CD4-positive, alpha-beta T cell treated with Interleukin-17A for 4 hours (primary cell): ENCODE results near the gene JPT2.
"Not testable (repeated sequence)": the region's sequence is repeated elsewhere in the genome, so short reads cannot be mapped to it uniquely, and the experiment has no call there.

Source experiments
- DNase-seq: peaks from one replicate; pipeline ENCODE4 v3.0.0-alpha.2; 2020; ENCODE audit warnings: mixed read lengths

JPT2 gene

GRCh38 chr16:1710811-1711507, 32.9 kb downstream of the JPT2 start:
- DNase-seq, result no peak

DNA sequence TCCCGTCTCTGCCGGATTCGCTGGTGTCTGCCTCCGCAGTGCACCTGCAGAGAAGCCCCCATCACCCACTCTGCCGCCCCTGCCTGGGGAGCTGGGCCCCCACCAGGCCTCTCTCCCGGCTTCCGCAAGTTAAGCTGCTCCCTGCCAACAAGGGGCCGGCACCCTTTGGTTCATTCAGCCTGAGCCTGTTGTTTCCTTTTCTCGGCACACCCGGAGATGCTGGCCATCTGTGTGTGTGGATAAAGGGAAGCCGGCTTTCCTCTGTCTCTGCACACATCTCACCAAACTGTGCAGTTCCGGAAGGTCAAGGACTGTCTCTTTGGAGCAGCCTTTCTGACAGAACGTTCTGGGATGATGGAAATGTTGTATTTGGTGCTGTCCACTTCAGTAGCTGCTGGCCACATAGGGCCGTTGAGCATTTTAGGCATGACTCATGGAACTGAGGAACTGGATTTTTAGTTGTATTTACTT, 34.7 kb downstream of the JPT2 start:
- DNase-seq, result no peak

- no peak for DNase-seq
These were observed 35.3 kb downstream of the JPT2 start for GRCh38 chr16:1713331-1713730.

DNA sequence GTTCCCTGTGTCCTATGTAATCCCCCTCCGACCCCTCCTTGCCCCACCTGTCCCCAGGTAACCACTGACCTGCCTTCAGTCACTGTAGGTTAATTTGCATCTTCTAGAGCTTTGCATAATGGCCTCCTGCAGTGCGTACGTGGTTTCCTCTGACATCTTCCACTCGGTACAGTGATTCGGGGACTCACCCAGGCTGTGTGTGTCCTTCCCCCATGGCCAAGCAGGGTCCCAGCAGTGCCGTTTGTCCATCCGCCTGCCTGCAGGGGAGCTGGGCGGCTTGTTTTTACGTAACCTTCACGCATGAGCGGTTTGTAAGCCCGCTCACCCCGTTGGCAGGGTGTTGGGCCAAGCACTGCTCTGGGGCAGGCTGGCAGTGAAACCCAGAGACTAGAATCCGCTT, 35.9 kb downstream of the JPT2 start:
- no peak for DNase-seq

DNA sequence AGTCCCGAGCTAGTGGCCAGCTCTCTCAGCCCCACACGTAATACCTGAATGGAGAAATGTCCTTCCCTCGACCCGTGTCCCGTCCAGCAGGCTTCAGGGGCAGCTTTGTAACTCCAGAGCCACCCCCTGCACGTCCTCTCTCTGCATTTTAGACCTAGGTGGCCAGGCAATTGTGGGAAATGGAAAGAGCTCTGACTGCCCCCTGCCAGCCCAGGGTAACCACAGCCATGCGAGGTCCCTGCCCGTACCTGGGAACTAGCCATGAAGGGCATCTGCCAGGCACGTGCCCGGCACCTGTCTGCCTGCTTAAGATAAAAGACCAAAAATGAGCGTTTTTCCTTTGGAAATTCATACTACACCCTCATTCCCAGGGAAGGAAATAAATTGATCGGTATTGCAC, 37.1 kb downstream of the JPT2 start:
- DNase-seq, result no peak

DNA sequence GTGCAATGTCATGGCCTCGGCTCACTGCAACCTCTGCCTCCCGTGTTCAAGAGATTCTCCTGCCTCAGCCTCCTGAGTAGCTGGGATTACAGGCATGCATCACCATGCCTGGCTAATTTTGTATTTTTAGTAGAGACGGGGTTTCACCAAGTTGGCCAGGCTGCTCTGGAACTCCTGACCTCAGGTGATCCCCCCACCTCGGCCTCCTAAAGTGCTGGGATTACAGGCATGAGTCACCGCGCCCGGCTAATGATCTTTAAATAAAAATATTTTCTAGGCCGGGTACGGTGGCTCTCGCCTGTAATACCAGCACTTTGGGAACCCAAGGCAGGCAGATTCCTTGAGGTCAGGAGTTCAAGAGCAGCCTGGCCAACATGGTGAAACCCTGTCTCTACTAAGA, 40.2 kb downstream of the JPT2 start:
- not testable (repeated sequence) for DNase-seq

DNA sequence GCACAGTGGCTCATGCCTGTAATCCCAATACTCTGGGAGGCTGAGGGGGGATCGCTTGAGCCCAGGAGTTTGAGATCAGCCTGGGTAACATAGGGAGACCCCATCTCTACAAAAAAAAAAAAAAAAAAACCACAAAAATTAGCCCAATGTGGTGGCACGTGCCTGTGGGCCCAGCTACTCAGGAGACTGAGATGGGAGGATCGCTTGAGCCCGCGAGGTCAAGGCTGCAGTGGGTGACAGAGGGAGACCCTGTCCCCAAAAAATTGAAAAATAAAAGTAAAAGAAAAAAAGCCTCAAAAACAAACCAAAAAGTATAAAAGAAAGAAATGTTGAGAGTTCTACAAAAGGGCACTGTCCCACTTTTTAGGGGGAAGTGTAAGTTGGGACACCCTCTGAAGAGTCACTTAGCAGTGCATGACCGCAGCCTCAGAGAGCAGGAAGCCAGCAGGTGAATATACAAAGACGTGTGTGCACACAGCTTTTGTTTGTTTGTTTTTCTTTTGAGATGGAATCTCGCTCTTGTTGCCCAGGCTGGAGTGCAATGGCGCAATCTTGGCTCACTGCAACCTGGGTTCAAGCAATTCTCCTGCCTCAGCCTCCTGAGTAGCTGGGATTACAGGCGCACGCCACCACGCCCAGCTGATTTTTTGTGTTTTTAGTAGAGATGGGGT, 41.6 kb downstream of the JPT2 start:
- DNase-seq, result peak; percentile 39

GRCh38 chr16:1721372-1721771, 43.3 kb downstream of the JPT2 start:
- DNase-seq, result no peak

DNA sequence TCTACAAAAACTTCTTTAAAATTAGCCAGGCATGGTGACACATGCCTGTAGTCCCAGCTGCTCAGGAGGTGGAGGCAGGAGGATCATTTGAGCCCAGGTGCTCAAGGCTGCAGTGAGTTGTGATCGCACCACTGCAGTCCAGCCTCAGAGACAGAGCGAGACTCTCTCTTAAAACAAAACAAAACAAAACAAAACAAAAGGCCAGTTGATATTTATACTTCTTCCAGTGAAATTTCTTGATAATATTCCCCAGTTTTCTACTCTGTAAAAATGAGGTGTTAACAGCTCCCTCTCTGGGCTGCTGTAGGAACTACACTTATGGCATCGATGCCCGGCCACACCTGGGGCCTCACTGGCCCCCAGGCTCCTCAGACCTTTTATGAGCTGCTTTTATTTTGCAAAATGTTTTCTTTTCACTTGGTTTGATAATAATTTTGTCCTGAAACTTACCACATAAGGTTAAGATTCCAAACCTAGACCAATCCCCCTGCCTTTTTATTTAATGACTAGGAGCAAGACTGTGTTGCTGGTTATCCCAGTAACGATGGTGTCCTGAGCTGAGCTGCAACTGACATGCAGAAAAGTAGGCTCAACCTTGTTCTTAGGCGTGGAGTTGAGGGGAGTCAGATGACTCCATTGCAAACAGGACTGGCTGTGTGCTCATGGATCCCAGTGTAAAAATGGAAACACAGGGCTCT, 45.5 kb downstream of the JPT2 start:
- DNase-seq, result peak; percentile 61

GRCh38 chr16:1724491-1724890, 46.4 kb downstream of the JPT2 start:
- no peak for DNase-seq

DNA sequence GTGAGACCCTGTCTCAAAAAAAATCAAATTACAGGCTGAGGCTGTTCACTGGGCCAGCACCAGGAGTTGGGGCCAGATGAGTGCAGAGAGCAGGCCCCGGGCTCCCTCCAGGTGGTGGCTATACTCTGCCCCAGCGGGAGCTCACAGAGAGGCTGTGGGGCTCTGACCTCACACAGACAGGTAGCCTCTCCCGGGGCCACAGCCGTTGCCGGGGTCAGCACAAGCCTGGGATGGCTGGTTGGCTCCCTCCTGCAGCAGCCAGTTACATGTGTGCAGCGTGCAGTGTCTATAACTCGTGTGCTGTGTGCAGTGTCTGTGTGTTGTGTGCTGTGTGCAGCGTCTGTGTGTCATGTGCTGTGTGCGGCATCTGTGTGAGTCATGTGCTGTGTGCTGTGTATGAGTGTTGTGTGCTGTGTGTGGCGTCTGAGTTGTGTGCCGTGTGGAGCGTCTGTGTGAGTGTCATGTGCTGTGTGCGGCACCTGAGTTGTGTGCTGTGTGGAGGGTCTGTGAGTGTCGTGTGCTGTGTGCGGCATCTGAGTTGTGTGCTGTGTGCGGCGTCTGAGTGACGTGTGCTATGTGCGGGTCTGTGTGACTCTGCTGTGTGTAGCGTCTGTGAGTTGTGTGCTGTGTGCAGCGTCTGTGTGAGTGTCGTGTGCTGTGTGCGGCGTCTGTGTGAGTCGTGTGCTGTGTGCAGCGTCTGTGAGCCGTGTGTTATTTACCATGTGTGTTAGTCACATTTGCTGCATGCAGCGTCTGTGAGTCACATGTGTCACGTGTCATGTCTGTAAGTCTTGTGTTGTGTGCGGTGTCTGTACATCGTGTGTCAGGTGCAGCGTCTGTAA, 48.8 kb downstream of the JPT2 start:
- no peak for DNase-seq

DNA sequence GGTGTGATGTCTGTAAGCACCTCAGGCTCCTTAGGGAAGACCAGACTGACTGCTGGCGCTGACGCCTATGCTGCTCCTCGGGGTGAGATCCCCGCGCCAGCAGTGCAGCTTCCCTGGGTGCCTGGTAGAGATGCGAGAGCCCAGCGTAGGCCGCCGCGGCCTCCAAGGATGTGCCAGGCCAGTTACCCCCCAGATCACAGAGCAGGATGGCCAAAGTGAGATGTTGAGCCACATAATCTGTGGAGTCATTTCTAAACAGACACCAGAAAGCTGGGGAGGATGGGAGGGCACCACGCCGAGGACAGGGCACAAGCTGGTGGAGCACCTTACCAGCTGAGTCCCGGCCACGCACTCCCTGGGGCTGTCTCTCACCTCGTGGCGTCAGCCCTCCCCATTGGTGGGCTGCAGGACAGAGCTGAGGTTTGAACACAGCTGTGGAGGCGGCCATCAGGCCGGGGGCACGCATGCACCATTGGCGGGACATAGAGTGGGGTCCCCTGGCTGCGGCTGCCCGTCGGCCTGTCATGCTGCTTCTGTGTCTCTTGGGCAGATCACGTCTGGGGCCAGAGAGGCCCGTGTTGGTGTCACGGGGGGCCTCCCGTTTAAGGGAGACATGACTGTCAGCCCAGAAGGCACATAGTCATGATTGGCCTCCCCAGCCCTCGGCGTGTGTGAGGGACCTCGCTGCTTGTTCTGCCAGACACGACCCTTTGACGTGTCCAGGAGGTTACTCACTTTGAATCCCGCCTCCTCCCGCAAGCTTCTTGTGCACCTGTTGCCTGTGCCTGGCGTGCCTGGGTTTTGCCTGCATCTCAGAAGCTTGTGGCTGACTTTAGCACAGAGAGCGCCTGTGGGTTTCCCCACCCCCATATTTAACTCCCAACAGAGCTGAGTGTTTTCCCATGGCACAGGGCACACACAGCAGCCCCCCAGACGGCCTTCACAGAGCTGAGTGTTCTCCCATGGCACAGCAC, 49.9 kb downstream of the JPT2 start:
- no peak for DNase-seq

- no peak for DNase-seq
These were observed 50.9 kb downstream of the JPT2 start for GRCh38 chr16:1729026-1729425.

DNA sequence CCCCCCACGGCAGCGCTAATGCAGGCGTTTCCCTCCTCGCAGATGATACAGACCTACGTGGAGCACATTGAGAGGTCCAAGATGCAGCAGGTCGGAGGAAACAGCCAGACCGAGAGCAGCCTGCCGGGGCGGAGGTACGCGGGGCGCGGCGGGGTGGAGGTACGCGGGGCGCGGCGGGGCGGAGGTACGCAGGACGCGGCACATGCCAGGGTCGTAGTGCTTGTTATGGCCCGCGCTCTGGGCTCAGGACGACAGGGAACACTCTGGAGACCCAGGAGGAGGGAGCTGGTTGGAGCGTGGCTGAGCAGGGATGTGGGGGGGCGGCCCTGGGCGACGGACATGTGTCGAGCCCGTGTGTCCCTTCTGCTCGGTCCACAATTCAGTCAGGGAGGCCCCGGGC, 51.4 kb downstream of the JPT2 start:
- no peak for DNase-seq

- DNase-seq, result no peak
These were observed 53.0 kb downstream of the JPT2 start for GRCh38 chr16:1731073-1731472.

DNA sequence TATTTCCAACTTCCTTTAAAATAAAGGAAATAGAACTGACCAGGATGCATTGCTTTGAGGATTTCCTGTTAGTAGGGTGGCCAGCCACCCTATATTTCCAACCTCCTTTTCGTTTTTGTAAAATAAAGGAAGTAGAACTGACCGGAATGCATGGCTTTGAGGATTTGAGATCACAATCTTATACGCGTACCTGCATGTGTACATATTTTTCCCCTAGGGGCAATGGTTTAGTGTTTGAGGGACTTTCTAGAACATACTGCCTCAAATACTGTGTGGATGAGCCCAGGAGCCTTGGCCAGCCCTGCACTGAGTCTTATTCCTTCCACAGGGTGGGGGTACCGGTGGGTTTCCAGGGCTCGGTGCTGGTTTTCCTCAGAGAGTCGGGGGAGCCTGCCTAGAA, 53.5 kb downstream of the JPT2 start:
- DNase-seq, result no peak

DNA sequence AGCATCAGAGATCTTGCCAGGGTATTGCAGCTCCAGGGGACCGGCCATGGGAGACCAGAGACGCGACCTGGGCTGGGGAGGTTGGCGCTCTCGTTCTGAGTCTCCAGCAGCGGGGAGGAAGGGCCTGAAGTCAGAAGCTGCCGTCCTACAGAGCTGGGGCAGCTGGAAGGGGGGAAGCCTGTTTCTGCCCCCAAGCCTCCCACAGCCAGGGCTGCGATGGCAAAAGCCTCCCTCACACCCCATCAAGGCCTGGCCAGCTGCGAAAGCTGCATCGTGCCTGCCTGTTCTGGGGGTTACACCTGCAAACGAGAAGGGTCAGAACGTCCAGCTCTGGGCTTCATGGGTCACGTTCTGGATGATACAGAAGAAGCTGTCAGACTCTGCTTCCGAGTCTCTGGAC, 54.0 kb downstream of the JPT2 start:
- DNase-seq, result no peak

GRCh38 chr16:1732551-1732987, 54.5 kb downstream of the JPT2 start:
- DNase-seq, result not testable (repeated sequence)

DNA sequence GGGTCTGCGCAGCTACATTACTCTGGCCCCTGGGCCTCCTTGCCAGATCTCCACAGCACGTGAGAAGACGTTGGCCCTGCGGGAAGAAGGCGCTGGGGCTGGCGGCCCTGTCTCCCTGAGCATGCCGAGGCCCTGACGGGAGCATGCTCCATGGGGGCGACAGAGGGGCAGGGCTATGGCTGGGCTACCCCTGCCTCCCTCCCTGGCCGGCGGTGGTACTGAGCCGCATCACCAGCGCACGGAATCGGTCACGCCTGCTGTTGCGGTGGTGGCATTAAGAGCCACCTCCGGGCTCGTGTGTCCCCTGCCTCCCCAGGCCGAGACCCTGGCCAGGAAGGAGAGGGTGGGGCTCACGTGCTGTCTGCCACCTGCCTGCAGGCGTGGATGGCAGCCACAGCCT, 56.0 kb downstream of the JPT2 start:
- DNase-seq, result no peak

DNA sequence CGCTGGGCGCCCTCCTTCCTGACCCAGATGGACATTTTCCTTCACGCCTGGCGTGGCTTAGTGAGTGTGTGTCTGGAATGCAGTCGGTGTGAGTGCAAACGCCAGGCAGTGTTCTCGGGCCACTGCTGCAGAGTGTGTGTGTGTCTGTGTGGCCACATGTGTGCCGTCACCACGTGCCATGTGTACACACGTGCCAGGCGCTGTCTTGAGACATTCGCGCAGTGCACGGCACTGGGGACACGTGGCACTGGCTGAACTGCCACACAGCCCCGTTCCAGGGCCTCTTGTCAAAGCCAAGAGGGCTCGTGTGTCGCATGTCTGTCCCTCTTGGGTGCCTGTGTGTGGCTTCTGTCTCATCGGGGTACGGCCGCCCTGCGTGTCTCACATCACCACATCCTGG, 56.7 kb downstream of the JPT2 start:
- no peak for DNase-seq

GRCh38 chr16:1740234-1740633, 62.2 kb downstream of the JPT2 start:
- DNase-seq, result no peak
